DND-41 (cell line): ENCODE results near the gene CACNB3.

Experiments used
- CTCF ChIP-seq: IDR thresholded peaks from 2 replicates; pipeline ENCODE4 v1.5.1; 2012; ENCODE audit warnings: borderline replicate concordance, low read length, moderate library complexity, mild to moderate bottlenecking; ENCODE audit not compliant: poor library complexity, severe bottlenecking; ENCODE audit errors: extremely low read depth
- EZH2 ChIP-seq: IDR thresholded peaks from 3 replicates; pipeline ENCODE4 v1.6.1; 2012; ENCODE audit warnings: borderline replicate concordance, low read depth, mild to moderate bottlenecking, moderate library complexity, low read length, inconsistent platforms; ENCODE audit not compliant: severe bottlenecking

- TF ChIP-seq CTCF, result peak; percentile 36
- no peak for TF ChIP-seq EZH2
Observed at GRCh38 chr12:48818831-48819590, 715 bp downstream of the CACNB3 start.
